DMS153 treated with DMSO at 0.1 percent for 48 hours (cell line): ENCODE measurements around the gene KRT14.
"Not testable (repeated sequence)": the region's sequence is repeated elsewhere in the genome, so short reads cannot be mapped to it uniquely, and the experiment has no call there.

Source experiments
- DNase-seq: peaks from one replicate; lab custom pipeline; 2025; ENCODE audit not compliant: unreplicated experiment; lab: John Stamatoyannopoulos, UW

Gene KRT14

GRCh38 chr17:41623184-41623861, 36.6 kb upstream of the KRT14 start:
- DNase-seq: not testable (repeated sequence)

GRCh38 chr17:41622340-41623183, 35.9 kb upstream of the KRT14 start:
- not testable (repeated sequence) for DNase-seq

GRCh38 chr17:41621916-41622315, 35.2 kb upstream of the KRT14 start:
- no peak for DNase-seq

GRCh38 chr17:41621435-41621817, 34.7 kb upstream of the KRT14 start:
- not testable (repeated sequence) for DNase-seq

- no peak for DNase-seq
Observed at GRCh38 chr17:41620583-41621434, 34.1 kb upstream of the KRT14 start.

GRCh38 chr17:41619927-41620582, 33.4 kb upstream of the KRT14 start:
- DNase-seq: not testable (repeated sequence)

GRCh38 chr17:41619036-41619926, 32.6 kb upstream of the KRT14 start:
- DNase-seq: no peak

GRCh38 chr17:41618341-41619035, 31.8 kb upstream of the KRT14 start:
- no peak for DNase-seq

- DNase-seq: no peak
Observed at GRCh38 chr17:41617698-41618097, 31.0 kb upstream of the KRT14 start.

- no peak for DNase-seq
Observed at GRCh38 chr17:41617136-41617535, 30.4 kb upstream of the KRT14 start.

- DNase-seq: not testable (repeated sequence)
Observed at GRCh38 chr17:41616486-41616885, 29.8 kb upstream of the KRT14 start.

GRCh38 chr17:41615454-41615853, 28.8 kb upstream of the KRT14 start:
- no peak for DNase-seq

- not testable (repeated sequence) for DNase-seq
Observed at GRCh38 chr17:41614767-41615166, 28.1 kb upstream of the KRT14 start.

- DNase-seq: no peak
Observed at GRCh38 chr17:41614098-41614497, 27.4 kb upstream of the KRT14 start.

GRCh38 chr17:41613277-41614082, 26.8 kb upstream of the KRT14 start:
- no peak for DNase-seq

GRCh38 chr17:41612376-41613160, 25.9 kb upstream of the KRT14 start, which contains the start of gene KRT16:
Gene KRT16, minus strand, starts transcription at chr17:41612767. Its CDS starts 79 bp downstream, at chr17:41612688.
- not testable (repeated sequence) for DNase-seq

GRCh38 chr17:41610965-41611640, 24.4 kb upstream of the KRT14 start:
- DNase-seq: no peak
